H1 (cell line): ENCODE data around the gene ZBTB46. TPM values are rescaled to one million over a fixed set of nuclear protein-coding genes. Genes with fewer than 3 reads are reported as not detected.
A peak's percentile ranks its signal among the peaks of the same experiment; 100 is the strongest.

ENCODE experiments used
- CBX8 ChIP-seq: fragments of 300-800, 300-1000 bp; sonication (generic); IDR thresholded peaks from 2 replicates; pipeline ENCODE4 v1.7.1; 2016; ENCODE audit warnings: low read depth, low read length, borderline replicate concordance
- CEBPB ChIP-seq: IDR thresholded peaks from 2 replicates; pipeline ENCODE4 v1.6.1; 2012; ENCODE audit warnings: low read depth, low read length
- HDAC2 ChIP-seq, 2 experiments: fragments of 300-600 bp in 1 of 2; sonication (generic) in 1 of 2; IDR thresholded peaks; 2 replicates each; pipeline ENCODE4 v1.6.1; 2011 to 2012; ENCODE audit warnings: low read depth in 2 of 2, low read length in 2 of 2, mild to moderate bottlenecking in 2 of 2, moderate library complexity in 2 of 2, borderline replicate concordance in 1 of 2, inconsistent platforms in 1 of 2
- MAFK ChIP-seq: IDR thresholded peaks from 2 replicates; pipeline ENCODE4 v1.6.1; 2012; ENCODE audit warnings: low read depth, mild to moderate bottlenecking, improper control_type of control experiment, low read length
- MAX ChIP-seq: IDR thresholded peaks from 2 replicates; pipeline ENCODE4 v1.6.1; 2012; ENCODE audit warnings: inconsistent platforms
- RXRA ChIP-seq: IDR thresholded peaks from 2 replicates; pipeline ENCODE4 v1.6.1; 2011; ENCODE audit warnings: low read depth, mild to moderate bottlenecking, low read length, moderate library complexity; ENCODE audit not compliant: insufficient read depth
- SAP30 ChIP-seq: fragments of 300-600 bp; sonication (generic); IDR thresholded peaks from 2 replicates; pipeline ENCODE4 v1.7.1; 2012; ENCODE audit warnings: low read length, moderate library complexity, mild to moderate bottlenecking, inconsistent platforms; ENCODE audit not compliant: insufficient read depth, insufficient replicate concordance
- SIN3A ChIP-seq, 2 experiments: IDR thresholded peaks in 1 of 2; conservative IDR thresholded peaks in 1 of 2; 2 replicates each; pipeline ENCODE4 v1.6.1; 2011 to 2012; ENCODE audit warnings: low read length in 2 of 2, improper control_type of control experiment in 1 of 2, low read depth in 1 of 2, mild to moderate bottlenecking in 1 of 2
- SP1 ChIP-seq: IDR thresholded peaks from 2 replicates; pipeline ENCODE4 v1.6.1; 2011; ENCODE audit warnings: low read depth, low read length
- polyA plus RNA-seq, 7 experiments: library from polyadenylated mRNA; depleted of rRNA in 3 of 7; stranded (reverse) in 5 of 7; unstranded in 2 of 7; fragments of >200 nt in 5 of 7; fragments of 200-250 nt in 2 of 7; gene quantifications; 1 replicate in 5 of 7; 2 replicates in 1 of 7; 4 replicates in 1 of 7; pipeline versions ENCODE4 v1.2.1 to v1.2.3, GENCODE V29; 2011 to 2013; ENCODE audit warnings: missing spikeins in 2 of 7, mixed read lengths in 2 of 7
- total RNA-seq: library from RNA; stranded (reverse); fragmentation: NEBNext Ultra II Directional; extraction: Animal tissue kit (Norgen Biotek cat#: 25700); gene quantifications from 2 replicates; pipeline ENCODE4 v1.2.1, GENCODE V29; 2021

Gene ZBTB46
- total and polyA plus RNA-seq, 2 of the 8 experiments (the other 6 are each of a cell fraction or from before 2014, with no cell fraction given), result 6.4 to 22.4 TPM

GRCh38 chr20:63864978-63865640 lies 34.0 kb upstream of the ZBTB46 start, which contains the start of gene TPD52L2 (continued):
- TF ChIP-seq CEBPB (peak; percentile 94), RXRA (no peak), SP1 (peak; percentile 95), SAP30 (no peak), HDAC2 (IDR thresholded peaks at IDR 0.05; ENCODE audit: borderline replicate concordance in 1 of 2, low read depth in 2 of 2, low read length in 2 of 2) (0 out of 4 replicates have a peak, but pooled peaks of 1 of the 2 experiments have one; percentile 54), MAFK (no peak), MAX (peak; percentile 99), SIN3A (conservative IDR thresholded peaks at IDR 0.05 in 1 of 2, IDR thresholded peaks at IDR 0.05 in 1 of 2; ENCODE audit: low read depth in 1 of 2, low read length in 2 of 2) (peak; percentile 91 to 95; a peak in 3 of 4 replicates), CBX8 (no peak)
